GM21390 (cell line): Measurements from ENCODE around the gene GRID1.
"Not testable (repeated sequence)": the region's sequence is repeated elsewhere in the genome, so short reads cannot be mapped to it uniquely, and the experiment has no call there.

ENCODE experiments used
- ATAC-seq: cut with Tn5 transposase; IDR thresholded peaks from one replicate; pipeline ENCODE4 v1.9.1; 2021; ENCODE audit not compliant: unreplicated experiment

GRID1 gene

GRCh38 chr10:85863301-85864172 is 503.1 kb downstream of the GRID1 start:
- no peak for ATAC-seq

- ATAC-seq, result no peak
These were observed 503.8 kb downstream of the GRID1 start for GRCh38 chr10:85862771-85863170.

- no peak for ATAC-seq
These were observed 504.9 kb downstream of the GRID1 start for GRCh38 chr10:85861513-85862197.

- ATAC-seq, result no peak
These were observed 506.7 kb downstream of the GRID1 start for GRCh38 chr10:85859859-85860258.

- ATAC-seq, result no peak
These were observed 507.6 kb downstream of the GRID1 start for GRCh38 chr10:85858776-85859515.

GRCh38 chr10:85857791-85858190 is 508.8 kb downstream of the GRID1 start:
- no peak for ATAC-seq

GRCh38 chr10:85857305-85857704 is 509.3 kb downstream of the GRID1 start:
- ATAC-seq, result no peak

GRCh38 chr10:85851934-85852333 is 514.7 kb downstream of the GRID1 start:
- ATAC-seq, result no peak

GRCh38 chr10:85851325-85851724 is 515.3 kb downstream of the GRID1 start:
- ATAC-seq, result no peak

- ATAC-seq, result no peak
These were observed 515.9 kb downstream of the GRID1 start for GRCh38 chr10:85850736-85851135.

- no peak for ATAC-seq
These were observed 517.3 kb downstream of the GRID1 start for GRCh38 chr10:85849315-85849714.

GRCh38 chr10:85848756-85849155 is 517.8 kb downstream of the GRID1 start:
- no peak for ATAC-seq

GRCh38 chr10:85847085-85847484 is 519.5 kb downstream of the GRID1 start:
- ATAC-seq, result no peak

GRCh38 chr10:85838660-85839059 is 527.9 kb downstream of the GRID1 start:
- not testable (repeated sequence) for ATAC-seq

GRCh38 chr10:85832988-85833387 is 533.6 kb downstream of the GRID1 start:
- no peak for ATAC-seq

- ATAC-seq, result no peak
These were observed 535.2 kb downstream of the GRID1 start for GRCh38 chr10:85831422-85831821.

- no peak for ATAC-seq
These were observed 540.2 kb downstream of the GRID1 start for GRCh38 chr10:85826377-85826776.

GRCh38 chr10:85811405-85811804 is 555.2 kb downstream of the GRID1 start:
- ATAC-seq, result no peak

GRCh38 chr10:85810674-85811073 is 555.9 kb downstream of the GRID1 start:
- ATAC-seq, result no peak

GRCh38 chr10:85795460-85795859 is 571.1 kb downstream of the GRID1 start:
- no peak for ATAC-seq

- no peak for ATAC-seq
These were observed 572.0 kb downstream of the GRID1 start for GRCh38 chr10:85794553-85794952.

GRCh38 chr10:85792533-85792858 is 574.1 kb downstream of the GRID1 start:
- no peak for ATAC-seq
